WTC11 (cell line): ENCODE measurements around the gene SNX13. TPM values are rescaled to one million over a fixed set of nuclear protein-coding genes. Genes with fewer than 3 reads are reported as not detected.

Experiments
- ATAC-seq: fragments of 200-7000 bp; cut with Tn5 transposase; 2 replicates; pipeline ENCODE4 v1.10.0; 2021; ENCODE audit warnings: mild to moderate bottlenecking, moderate library complexity
- CTCF ChIA-PET: fragments of 300-600 bp; sonication (Branson Sonifier 250); formaldehyde crosslinking; loops from one replicate; lab custom pipeline; 2021; ENCODE audit warnings: antibody characterized with exemption; lab: Charles Lee
- POLR2A ChIA-PET: fragments of 350-600 bp; sonication (Branson Sonifier 250); formaldehyde crosslinking; loops from one replicate; lab custom pipeline; 2021; ENCODE audit warnings: antibody characterized with exemption; lab: Charles Lee
- DNase-seq: peaks from one replicate; pipeline ENCODE4 v3.0.0; 2021; ENCODE audit warnings: low spot score
- H3K27ac Mint-ChIP-seq: 2 replicates; pipeline ENCODE4 v1.8.0; 2021; ENCODE audit warnings: mixed read lengths
- H3K27me3 Mint-ChIP-seq: 2 replicates; pipeline ENCODE4 v1.8.0; 2021; ENCODE audit warnings: low read depth, mild to moderate bottlenecking, moderate library complexity, mixed read lengths
- H3K36me3 Mint-ChIP-seq: 2 replicates; pipeline ENCODE4 v1.8.0; 2021; ENCODE audit warnings: mixed read lengths
- H3K4me1 Mint-ChIP-seq: 2 replicates; pipeline ENCODE4 v1.8.0; 2022; ENCODE audit warnings: mixed read lengths
- H3K4me3 Mint-ChIP-seq: 2 replicates; pipeline ENCODE4 v1.8.0; 2021; ENCODE audit warnings: mild to moderate bottlenecking, moderate library complexity, mixed read lengths
- H3K9me3 Mint-ChIP-seq: 2 replicates; pipeline ENCODE4 v1.8.0; 2021; ENCODE audit warnings: mixed read lengths
- ATF2 ChIP-seq: sonication (generic); formaldehyde crosslinking; IDR thresholded peaks from 2 replicates; pipeline ENCODE4 v1.8.1; 2022; ENCODE audit warnings: low read depth, missing genetic modification reagents, borderline replicate concordance
- ATF3 ChIP-seq: sonication (generic); formaldehyde crosslinking; conservative IDR thresholded peaks from 2 replicates; pipeline ENCODE4 v1.8.1; 2022; ENCODE audit warnings: mild to moderate bottlenecking, missing genetic modification reagents
- E2F5 ChIP-seq: sonication (generic); formaldehyde crosslinking; IDR thresholded peaks from 2 replicates; pipeline ENCODE4 v1.8.1; 2022; ENCODE audit warnings: mild to moderate bottlenecking, moderate library complexity, missing genetic modification reagents
- FOXJ3 ChIP-seq: sonication (generic); formaldehyde crosslinking; IDR thresholded peaks from 2 replicates; pipeline ENCODE4 v1.9.0; 2021; ENCODE audit warnings: missing genetic modification reagents, mild to moderate bottlenecking, borderline replicate concordance
- FOXK1 ChIP-seq: sonication (generic); formaldehyde crosslinking; IDR thresholded peaks from 2 replicates; pipeline ENCODE4 v1.8.0; 2022; ENCODE audit warnings: mild to moderate bottlenecking, moderate library complexity, missing genetic modification reagents
- FOXP4 ChIP-seq: sonication (generic); formaldehyde crosslinking; IDR thresholded peaks from 2 replicates; pipeline ENCODE4 v1.8.0; 2022; ENCODE audit warnings: mild to moderate bottlenecking, missing genetic modification reagents
- GABPB1 ChIP-seq: sonication (generic); formaldehyde crosslinking; IDR thresholded peaks from 2 replicates; pipeline ENCODE4 v1.8.1; 2023; ENCODE audit warnings: mild to moderate bottlenecking, missing genetic modification reagents
- IRF2 ChIP-seq: sonication (generic); formaldehyde crosslinking; IDR thresholded peaks from 2 replicates; pipeline ENCODE4 v1.8.0; 2022; ENCODE audit warnings: low read depth, missing genetic modification reagents, borderline replicate concordance
- KAT7 ChIP-seq: sonication (generic); formaldehyde crosslinking; IDR thresholded peaks from 2 replicates; pipeline ENCODE4 v1.8.1; 2023; ENCODE audit warnings: missing genetic modification reagents, mild to moderate bottlenecking, borderline replicate concordance
- NFATC4 ChIP-seq: fragments of 250-450 bp; sonication (Bioruptor Pico); IDR thresholded peaks from 2 replicates; pipeline ENCODE4 v1.9.0; 2021; ENCODE audit warnings: mild to moderate bottlenecking
- NR2C2 ChIP-seq: sonication (generic); formaldehyde crosslinking; IDR thresholded peaks from 2 replicates; pipeline ENCODE4 v1.8.0; 2022; ENCODE audit warnings: mild to moderate bottlenecking, missing genetic modification reagents
- NR3C1 ChIP-seq: sonication (generic); formaldehyde crosslinking; conservative IDR thresholded peaks from 2 replicates; pipeline ENCODE4 v1.8.1; 2023; ENCODE audit warnings: low read depth, mild to moderate bottlenecking, missing genetic modification reagents
- RORB ChIP-seq: fragments of 250-450 bp; sonication (Bioruptor Pico); IDR thresholded peaks from 2 replicates; pipeline ENCODE4 v1.9.0; 2021; ENCODE audit warnings: mild to moderate bottlenecking
- STAT6 ChIP-seq: sonication (generic); formaldehyde crosslinking; conservative IDR thresholded peaks from 2 replicates; pipeline ENCODE4 v1.8.1; 2023; ENCODE audit warnings: mild to moderate bottlenecking, low read depth, missing genetic modification reagents, moderate library complexity
- ZMAT4 ChIP-seq: fragments of 250-450 bp; sonication (Bioruptor Pico); IDR thresholded peaks from 2 replicates; pipeline ENCODE4 v1.9.0; 2021; ENCODE audit warnings: mild to moderate bottlenecking
- ZNF219 ChIP-seq: sonication (generic); formaldehyde crosslinking; IDR thresholded peaks from 2 replicates; pipeline ENCODE4 v1.8.0; 2023; ENCODE audit warnings: missing genetic modification reagents, mild to moderate bottlenecking, borderline replicate concordance
- ZNF232 ChIP-seq: sonication (generic); formaldehyde crosslinking; IDR thresholded peaks from 2 replicates; pipeline ENCODE4 v1.8.0; 2022; ENCODE audit warnings: mild to moderate bottlenecking, missing genetic modification reagents
- ZNF281 ChIP-seq: sonication (generic); formaldehyde crosslinking; IDR thresholded peaks from 2 replicates; pipeline ENCODE4 v1.8.0; 2023; ENCODE audit warnings: mild to moderate bottlenecking, missing genetic modification reagents
- ZNF425 ChIP-seq: fragments of 250-450 bp; sonication (Bioruptor Pico); conservative IDR thresholded peaks from 2 replicates; pipeline ENCODE4 v1.9.0; 2021; ENCODE audit warnings: mild to moderate bottlenecking
- total RNA-seq: library from RNA; stranded (reverse); gene quantifications from 3 replicates; pipeline ENCODE4 v1.2.3, GENCODE V29; 2021

The SNX13 gene
- total RNA-seq, 1 experiment from 2014 or later, result 27.5 TPM

GRCh38 chr7:17947620-17948019 lies 7.3 kb upstream of the SNX13 start:
- H3K36me3 Mint-ChIP-seq, result no peaks in the 10 kb centered on the region
- CTCF ChIA-PET, result no interaction called here
- no peak for TF ChIP-seq NFATC4 (CRISPR knock-in tag)
- TF ChIP-seq ATF2 (CRISPR knock-in tag), result no peak
- no peak for TF ChIP-seq KAT7 (CRISPR knock-in tag)
- TF ChIP-seq ZNF425 (CRISPR knock-in tag), result no peak

GRCh38 chr7:17946591-17946990 lies 6.3 kb upstream of the SNX13 start:
- DNase-seq, result no peak
- no peak for ATAC-seq
- CTCF ChIA-PET, result no interaction called here
- Mint-ChIP-seq H3K4me1 (peaks cover 5% of the 10 kb centered on the region), H3K27ac (no peak overlapping the region), H3K4me3 (no peak overlapping the region), H3K36me3 (no peaks in the 10 kb centered on the region), H3K27me3 (no peaks in the 10 kb centered on the region), H3K9me3 (no peaks in the 10 kb centered on the region)
- POLR2A ChIA-PET, result no interaction called here
- TF ChIP-seq NR2C2 (CRISPR knock-in tag) (no peak), RORB (CRISPR knock-in tag) (no peak), NR3C1 (no peak), E2F5 (CRISPR knock-in tag) (no peak), STAT6 (no peak), ATF2 (CRISPR knock-in tag) (no peak), FOXJ3 (CRISPR knock-in tag) (no peak), ZNF232 (CRISPR knock-in tag) (no peak), ZNF219 (no peak), FOXP4 (CRISPR knock-in tag) (no peak), ZNF281 (no peak), GABPB1 (CRISPR knock-in tag) (no peak), ATF3 (CRISPR knock-in tag) (no peak), IRF2 (CRISPR knock-in tag) (no peak), ZMAT4 (no peak), FOXK1 (CRISPR knock-in tag) (no peak)

More at GRCh38 chr7:17947620-17948019, 7.3 kb upstream of the SNX13 start:
- ATAC-seq, result no peak
- Mint-ChIP-seq H3K27me3 (no peaks in the 10 kb centered on the region), H3K4me3 (no peak overlapping the region), H3K27ac (no peak overlapping the region), H3K4me1 (no peaks in the 10 kb centered on the region), H3K9me3 (no peaks in the 10 kb centered on the region)
- no peak for DNase-seq
- POLR2A ChIA-PET, result no interaction called here
